Cardiac muscle cell (in vitro differentiated cells and primary cell): ENCODE data around the gene B4GALT7. TPM values are rescaled to one million over a fixed set of nuclear protein-coding genes. Genes with fewer than 3 reads are reported as not detected.
A peak's percentile ranks its signal among the peaks of the same experiment; 100 is the strongest.
"Not testable (repeated sequence)": the region's sequence is repeated elsewhere in the genome, so short reads cannot be mapped to it uniquely, and the experiment has no call there.

ENCODE experiments used
- DNase-seq, 2 donors: peaks; one replicate each; pipeline versions ENCODE4 v3.0.0 to v3.0.0-alpha.2; 2010 to 2017; ENCODE audit warnings: low read depth in 1 of 2, low spot score in 1 of 2
- H3K27ac ChIP-seq: fragments of 200-600 bp; sonication (generic); 2 replicates; pipeline ENCODE4 v1.5.1; 2016
- H3K27me3 ChIP-seq: fragments of 200-600 bp; sonication (generic); 2 replicates; pipeline ENCODE4 v1.6.0; 2016; ENCODE audit warnings: control low read depth
- H3K36me3 ChIP-seq: fragments of 200-600 bp; sonication (generic); 2 replicates; pipeline ENCODE4 v1.5.1; 2016; ENCODE audit warnings: control low read depth
- H3K4me1 ChIP-seq: fragments of 200-600 bp; sonication (generic); 2 replicates; pipeline ENCODE4 v1.8.1; 2017; ENCODE audit warnings: low read depth, mild to moderate bottlenecking, mixed run types
- H3K4me3 ChIP-seq: fragments of 200-600 bp; sonication (generic); 2 replicates; pipeline ENCODE4 v1.5.1; 2016; ENCODE audit warnings: mild to moderate bottlenecking
- H3K9me3 ChIP-seq: fragments of 200-600 bp; sonication (generic); 2 replicates; pipeline ENCODE4 v1.5.1; 2017; ENCODE audit warnings: low read depth, mild to moderate bottlenecking, control low read depth
- CTCF ChIP-seq: IDR thresholded peaks from 2 replicates; pipeline ENCODE4 v1.5.1; 2012; ENCODE audit warnings: low read depth, mild to moderate bottlenecking, low read length
- polyA plus RNA-seq: library from polyadenylated mRNA; unstranded; fragments of >200 nt; fragmentation: Nextera tagmentation; extraction: Ambion mirVana; gene quantifications from 2 replicates; pipeline ENCODE4 v1.2.1, GENCODE V29; 2016
- total RNA-seq: library from RNA; depleted of rRNA; stranded (reverse); fragments of >200 nt; gene quantifications from 2 replicates; pipeline ENCODE4 v1.2.3, GENCODE V29; 2016

The B4GALT7 gene
- total and polyA plus RNA-seq, 2 experiments from 2014 or later = 29.0 to 42.3 TPM

GRCh38 chr5:177555665-177556064, 44.3 kb upstream of the B4GALT7 start:
- DNase-seq = no peak
- Histone ChIP-seq H3K27me3 (no peaks in the 10 kb centered on the region), H3K36me3 (peaks cover 6% of the 10 kb centered on the region), H3K4me3 (no peak overlapping the region), H3K4me1 (peaks cover 16% of the 10 kb centered on the region), H3K27ac (no peak overlapping the region), H3K9me3 (no peaks in the 10 kb centered on the region)
- no peak for TF ChIP-seq CTCF

GRCh38 chr5:177557041-177557647, 42.8 kb upstream of the B4GALT7 start:
- H3K4me1 ChIP-seq = peaks cover 16% of the 10 kb centered on the region
- TF ChIP-seq CTCF = no peak
- H3K27me3 ChIP-seq = no peaks in the 10 kb centered on the region
- H3K36me3 ChIP-seq = no peaks in the 10 kb centered on the region
- H3K27ac ChIP-seq = peak overlapping the region; percentile 4
- peak in 1 of 2 donors; percentile 49 for DNase-seq
- H3K9me3 ChIP-seq = no peaks in the 10 kb centered on the region
- no peak overlapping the region for H3K4me3 ChIP-seq

- no peak overlapping the region for H3K4me3 ChIP-seq
- H3K36me3 ChIP-seq = no peaks in the 10 kb centered on the region
- no peak for DNase-seq
- H3K27ac ChIP-seq = peak overlapping the region; percentile 4
- no peak for TF ChIP-seq CTCF
- no peaks in the 10 kb centered on the region for H3K9me3 ChIP-seq
- H3K27me3 ChIP-seq = no peaks in the 10 kb centered on the region
- peaks cover 15% of the 10 kb centered on the region for H3K4me1 ChIP-seq
Measured at GRCh38 chr5:177557796-177558195, 42.1 kb upstream of the B4GALT7 start.

- not testable (repeated sequence) for H3K9me3 ChIP-seq, H3K4me3 ChIP-seq, H3K4me1 ChIP-seq, H3K27ac ChIP-seq, H3K36me3 ChIP-seq, H3K27me3 ChIP-seq, DNase-seq
Measured at GRCh38 chr5:177559446-177559941, 40.4 kb upstream of the B4GALT7 start.

- H3K36me3 ChIP-seq = no peaks in the 10 kb centered on the region
- H3K27ac ChIP-seq = no peak overlapping the region
- DNase-seq = no peak
- no peak for TF ChIP-seq CTCF
- H3K9me3 ChIP-seq = no peaks in the 10 kb centered on the region
- H3K4me1 ChIP-seq = no peaks in the 10 kb centered on the region
- no peaks in the 10 kb centered on the region for H3K27me3 ChIP-seq
- H3K4me3 ChIP-seq = no peak overlapping the region
Measured at GRCh38 chr5:177565046-177565445, 34.9 kb upstream of the B4GALT7 start.

- H3K27ac ChIP-seq = no peak overlapping the region
- no peaks in the 10 kb centered on the region for H3K9me3 ChIP-seq
- no peaks in the 10 kb centered on the region for H3K4me1 ChIP-seq
- no peak for DNase-seq
- no peaks in the 10 kb centered on the region for H3K27me3 ChIP-seq
- no peaks in the 10 kb centered on the region for H3K36me3 ChIP-seq
- H3K4me3 ChIP-seq = no peak overlapping the region
- no peak for TF ChIP-seq CTCF
Measured at GRCh38 chr5:177568326-177568725, 31.6 kb upstream of the B4GALT7 start.
